HEK293T (cell line): ENCODE data around the gene TGFBR1.
"Not testable (repeated sequence)": the region's sequence is repeated elsewhere in the genome, so short reads cannot be mapped to it uniquely, and the experiment has no call there.

ENCODE experiments used
- CTCF ChIA-PET: fragments of 350-600 bp; formaldehyde crosslinking; extraction: SDS; loops from one replicate; lab custom pipeline; 2021; ENCODE audit warnings: antibody characterized with exemption, inconsistent platforms; lab: Yijun Ruan, JAX
- POLR2A ChIA-PET: fragments of 350-600 bp; formaldehyde crosslinking; extraction: SDS; loops from one replicate; lab custom pipeline; 2020; ENCODE audit warnings: antibody characterized with exemption, inconsistent platforms; lab: Yijun Ruan, JAX
- DNase-seq: peaks from one replicate; pipeline ENCODE4 v3.0.0; 2012; ENCODE audit warnings: mixed read lengths; ENCODE audit errors: extremely low spot score
- ARNT ChIP-seq: fragments of 450-650 bp; IDR thresholded peaks from 2 replicates; pipeline ENCODE4 v1.6.1; 2017; ENCODE audit warnings: mild to moderate bottlenecking
- BHLHE40 ChIP-seq: fragments of 450-650 bp; IDR thresholded peaks from 2 replicates; pipeline ENCODE4 v1.6.1; 2016; ENCODE audit warnings: mild to moderate bottlenecking, moderate library complexity, borderline replicate concordance
- CTBP1 ChIP-seq: fragments of 450-650 bp; IDR thresholded peaks from 2 replicates; pipeline ENCODE4 v1.6.1; 2016; ENCODE audit warnings: borderline replicate concordance
- ELF4 ChIP-seq: fragments of 450-650 bp; IDR thresholded peaks from 2 replicates; pipeline ENCODE4 v1.6.1; 2017; ENCODE audit warnings: antibody characterized with exemption
- FOXA1 ChIP-seq: fragments of 450-650 bp; IDR thresholded peaks from 2 replicates; pipeline ENCODE4 v1.6.1; 2016; ENCODE audit warnings: mild to moderate bottlenecking
- FOXK2 ChIP-seq: fragments of 450-650 bp; IDR thresholded peaks from 2 replicates; pipeline ENCODE4 v1.6.1; 2016; ENCODE audit warnings: mild to moderate bottlenecking
- FOXM1 ChIP-seq: fragments of 450-650 bp; IDR thresholded peaks from 2 replicates; pipeline ENCODE4 v1.6.1; 2017; ENCODE audit warnings: mild to moderate bottlenecking, borderline replicate concordance
- HDGF ChIP-seq: fragments of 450-650 bp; IDR thresholded peaks from 2 replicates; pipeline ENCODE4 v1.6.1; 2017; ENCODE audit warnings: antibody characterized with exemption, borderline replicate concordance
- L3MBTL2 ChIP-seq: fragments of 450-650 bp; conservative IDR thresholded peaks from 2 replicates; pipeline ENCODE4 v1.6.1; 2016; ENCODE audit warnings: mild to moderate bottlenecking
- LEF1 ChIP-seq: fragments of 450-650 bp; IDR thresholded peaks from 2 replicates; pipeline ENCODE4 v1.6.1; 2017; ENCODE audit warnings: mild to moderate bottlenecking, borderline replicate concordance
- NFRKB ChIP-seq: fragments of 450-650 bp; IDR thresholded peaks from 2 replicates; pipeline ENCODE4 v1.6.1; 2016; ENCODE audit warnings: mild to moderate bottlenecking, moderate library complexity
- SP1 ChIP-seq: fragments of 450-650 bp; IDR thresholded peaks from 2 replicates; pipeline ENCODE4 v1.6.1; 2017
- SUZ12 ChIP-seq: fragments of 450-650 bp; IDR thresholded peaks from 2 replicates; pipeline ENCODE4 v1.6.1; 2016; ENCODE audit warnings: mild to moderate bottlenecking
- TARDBP ChIP-seq: fragments of 450-650 bp; IDR thresholded peaks from 2 replicates; pipeline ENCODE4 v1.6.1; 2016
- ZNF384 ChIP-seq: fragments of 450-650 bp; IDR thresholded peaks from 2 replicates; pipeline ENCODE4 v1.6.1; 2016
- TF ChIP-seq, protein P1 (sequence below): fragments of 450-650 bp; IDR thresholded peaks from 2 replicates; pipeline ENCODE4 v1.6.1; 2016

Gene TGFBR1

DNA sequence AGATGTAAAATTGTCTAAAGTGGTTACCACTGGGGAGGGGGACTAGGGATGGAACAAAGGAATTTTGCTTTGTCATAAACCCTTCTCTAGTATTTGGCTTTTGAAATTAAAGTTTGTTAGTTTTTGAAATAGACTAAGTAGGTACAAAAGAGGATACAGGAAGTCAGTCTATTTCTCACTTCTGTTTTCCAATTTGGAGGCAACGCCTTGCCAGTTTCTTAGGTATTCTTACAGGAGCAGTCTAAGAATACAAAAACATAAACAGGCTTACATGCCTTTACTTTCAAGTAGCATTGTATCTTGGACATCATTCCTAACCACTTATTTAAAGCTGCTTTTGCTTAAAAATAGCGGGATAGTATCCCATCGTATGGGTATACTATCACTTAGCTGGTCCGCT lies 82.4 kb downstream of the TGFBR1 start:
- CTCF ChIA-PET: no interaction called here
- TF ChIP-seq ELF4 (no peak), CTBP1 (no peak), NFRKB (no peak), L3MBTL2 (no peak), FOXM1 (no peak), BHLHE40 (no peak), HDGF (no peak)
- TF ChIP-seq, protein P1, sequence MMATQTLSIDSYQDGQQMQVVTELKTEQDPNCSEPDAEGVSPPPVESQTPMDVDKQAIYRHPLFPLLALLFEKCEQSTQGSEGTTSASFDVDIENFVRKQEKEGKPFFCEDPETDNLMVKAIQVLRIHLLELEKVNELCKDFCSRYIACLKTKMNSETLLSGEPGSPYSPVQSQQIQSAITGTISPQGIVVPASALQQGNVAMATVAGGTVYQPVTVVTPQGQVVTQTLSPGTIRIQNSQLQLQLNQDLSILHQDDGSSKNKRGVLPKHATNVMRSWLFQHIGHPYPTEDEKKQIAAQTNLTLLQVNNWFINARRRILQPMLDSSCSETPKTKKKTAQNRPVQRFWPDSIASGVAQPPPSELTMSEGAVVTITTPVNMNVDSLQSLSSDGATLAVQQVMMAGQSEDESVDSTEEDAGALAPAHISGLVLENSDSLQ: no peak
- no peak for DNase-seq

GRCh38 chr9:99189186-99189585 lies 84.3 kb downstream of the TGFBR1 start:
- TF ChIP-seq L3MBTL2 (no peak), BHLHE40 (no peak), SUZ12 (no peak), FOXK2 (no peak), FOXM1 (no peak), ARNT (no peak), TARDBP (no peak), ZNF384 (no peak), LEF1 (no peak), CTBP1 (no peak), ELF4 (no peak)
- TF ChIP-seq, protein P1: no peak
- CTCF ChIA-PET: no interaction called here
- POLR2A ChIA-PET: no interaction called here
- DNase-seq: no peak

More for the DNA sequence above, 82.4 kb downstream of the TGFBR1 start:
- POLR2A ChIA-PET: interaction anchor here (1.2 kb wide), 1 partner anchor 35 kb away, joined by 5 read pairs; the partner anchor contains the start of genes ALG2 and SEC61B

DNA sequence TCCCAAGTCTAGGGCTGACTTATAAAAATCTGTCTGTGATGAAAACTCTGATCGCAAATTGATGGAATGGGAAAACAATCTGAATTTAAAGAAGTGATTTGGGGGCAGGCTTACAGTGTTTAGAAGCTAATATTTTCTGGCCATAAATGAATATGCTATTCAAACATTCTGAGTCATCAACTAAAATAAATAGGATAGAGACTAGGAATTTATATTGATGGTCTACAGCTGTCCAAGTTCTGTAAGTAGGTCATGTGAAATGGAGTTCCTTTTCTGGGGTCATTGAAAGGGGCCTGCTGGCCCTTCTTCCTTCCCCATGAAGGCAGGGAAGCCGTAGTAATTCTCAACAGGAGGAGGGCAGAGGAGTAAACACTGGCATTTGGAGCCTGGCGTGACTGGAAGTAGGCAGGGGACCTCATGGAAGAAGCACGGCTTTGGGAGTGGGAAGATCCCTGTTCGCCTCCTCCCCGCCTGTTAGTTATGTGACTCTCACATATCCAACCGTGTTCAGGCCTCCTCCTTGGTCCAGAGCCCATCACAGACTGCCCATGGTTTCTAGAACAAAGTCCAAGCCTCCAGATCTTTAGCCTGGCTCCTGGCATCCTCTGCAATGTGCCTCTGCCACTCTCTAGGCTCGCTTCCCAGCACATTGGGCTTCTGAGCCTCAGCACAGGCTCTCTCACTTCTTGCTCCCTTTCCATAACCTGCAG lies 85.1 kb downstream of the TGFBR1 start:
- DNase-seq: no peak
- ChIA-PET POLR2A (no interaction called here), CTCF (no interaction called here)
- TF ChIP-seq NFRKB (no peak), L3MBTL2 (no peak), CTBP1 (no peak)

DNA sequence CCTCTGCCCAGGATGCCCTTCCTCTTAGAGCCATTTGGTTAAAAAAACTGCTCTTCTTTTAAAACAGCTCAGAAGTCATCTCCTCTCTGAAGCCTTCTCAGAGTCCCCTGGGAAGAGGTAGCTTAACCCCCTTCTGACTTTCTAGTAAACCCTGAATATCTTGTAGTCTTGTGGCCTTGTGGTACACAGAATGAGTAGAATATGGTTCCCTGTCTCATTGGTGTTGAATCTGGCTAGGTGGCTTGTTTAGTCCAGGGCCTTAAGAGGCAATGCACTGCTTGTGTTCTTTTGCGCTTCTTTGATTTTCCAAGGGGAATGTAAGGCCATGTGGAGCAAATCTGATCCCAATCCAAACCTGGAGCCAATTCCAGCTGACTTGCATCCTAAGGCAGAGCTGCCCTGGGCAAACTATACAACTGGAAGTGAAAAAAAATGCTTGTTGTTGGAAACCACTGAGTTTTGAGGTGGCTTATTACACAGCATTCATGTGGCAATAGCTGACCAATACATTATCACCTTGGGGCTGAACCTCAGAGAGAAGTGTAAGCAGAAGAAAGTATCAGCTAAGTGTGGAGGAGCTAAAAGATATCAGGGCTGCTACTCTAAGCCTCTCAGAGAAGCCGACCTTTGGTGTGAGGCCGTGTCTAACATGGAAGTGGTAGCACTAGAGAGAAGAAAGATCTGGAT lies 85.8 kb downstream of the TGFBR1 start:
- no peak for DNase-seq
- TF ChIP-seq ELF4 (no peak), SP1 (no peak), FOXA1 (no peak), CTBP1 (no peak), LEF1 (no peak), ARNT (no peak)
- CTCF ChIA-PET: interaction anchor here (0.7 kb wide), 1 partner anchor 26 kb away, joined by 3 read pairs; no protein-coding TSS in a partner anchor
- POLR2A ChIA-PET: no interaction called here

- CTCF ChIA-PET: interaction anchor here (1.1 kb wide), 1 partner anchor 8 kb away, joined by 3 read pairs; no protein-coding TSS in a partner anchor
- TF ChIP-seq SUZ12 (no peak), NFRKB (no peak), CTBP1 (no peak), FOXK2 (no peak), FOXA1 (no peak), FOXM1 (no peak), TARDBP (no peak), L3MBTL2 (no peak), ELF4 (no peak), ARNT (no peak), SP1 (no peak), BHLHE40 (no peak)
- TF ChIP-seq, protein P1: no peak
- POLR2A ChIA-PET: no interaction called here
- no peak for DNase-seq
Measured at GRCh38 chr9:99192786-99193465, 88.0 kb downstream of the TGFBR1 start.

- POLR2A ChIA-PET: no interaction called here
- TF ChIP-seq FOXK2: no peak
- no peak for TF ChIP-seq SUZ12
- no peak for TF ChIP-seq HDGF
- no peak for TF ChIP-seq FOXM1
- TF ChIP-seq BHLHE40: no peak
- no peak for DNase-seq
- CTCF ChIA-PET: interaction anchor here (1.1 kb wide), 1 partner anchor 8 kb away, joined by 3 read pairs; no protein-coding TSS in a partner anchor
Measured at GRCh38 chr9:99193466-99193821, 88.5 kb downstream of the TGFBR1 start.

DNA sequence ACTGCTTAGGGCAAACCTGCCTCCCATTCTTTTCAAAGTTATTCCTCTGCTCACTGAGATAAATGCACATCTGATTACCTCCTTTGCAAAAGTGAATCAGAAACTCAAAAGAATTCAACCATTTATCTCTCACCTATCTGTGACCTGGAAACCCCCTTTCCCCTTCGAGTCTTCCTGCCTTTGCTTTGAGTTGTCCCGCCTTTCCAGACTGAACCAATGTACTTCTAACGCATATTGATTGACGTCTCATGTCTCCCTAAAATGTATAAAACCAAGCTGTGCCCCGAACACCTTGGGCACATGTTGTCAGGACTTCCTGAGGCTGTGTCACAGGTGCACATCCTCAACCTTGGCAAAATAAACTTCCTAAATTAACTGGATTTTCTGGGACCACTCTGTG lies 91.6 kb downstream of the TGFBR1 start:
- POLR2A ChIA-PET: interaction anchor here (1.5 kb wide), 1 partner anchor 25 kb away, joined by 6 read pairs; the partner anchor contains the start of genes ALG2 and SEC61B
- CTCF ChIA-PET: interaction anchor here (0.6 to 2.2 kb wide), 2 partner anchors 9 to 12 kb away, joined by 3 to 14 read pairs; no protein-coding TSS in a partner anchor
- not testable (repeated sequence) for DNase-seq
